ENCODE measurements around the gene STK32B. TPM values are rescaled to one million over a fixed set of nuclear protein-coding genes. Genes with fewer than 3 reads are reported as not detected.

The STK32B gene
- total RNA-seq, 1 donor from 2014 or later: not detected

GRCh38 chr4:5256421-5256820 is 205.1 kb downstream of the STK32B start:
- CTCF ChIA-PET: no interaction called here

DNA sequence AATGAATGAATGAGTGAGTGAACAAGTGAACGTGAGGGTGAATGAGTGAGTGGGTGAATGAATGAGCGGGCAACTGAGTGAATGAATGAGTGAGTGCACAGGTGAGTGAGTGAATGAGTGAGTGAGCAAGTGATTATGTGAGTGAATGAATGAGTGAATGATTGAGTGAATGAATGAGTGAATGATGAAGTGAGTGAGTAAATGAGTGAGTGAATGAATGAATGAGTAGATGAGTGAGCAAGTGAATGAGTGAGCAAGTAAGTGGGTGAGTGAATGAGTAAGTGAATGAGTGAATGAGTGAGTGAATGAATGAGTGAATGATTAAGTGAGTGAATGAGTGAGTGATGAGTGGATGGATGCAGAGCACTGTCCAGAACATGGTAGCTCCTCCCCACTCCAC is 205.8 kb downstream of the STK32B start:
- Mint-ChIP-seq H3K27me3 (peaks cover 2% of the 10 kb centered on the region), H3K9me3 (no peaks in the 10 kb centered on the region), H3K4me3 (no peak overlapping the region), H3K36me3 (ENCODE audit: low read depth) (no peaks in the 10 kb centered on the region), H3K4me1 (no peaks in the 10 kb centered on the region), H3K27ac (no peak overlapping the region)
- ATAC-seq (ENCODE audit: low read depth) (no peak), DNase-seq (no peak)
- POLR2A ChIA-PET: no interaction called here
- CTCF ChIA-PET: no interaction called here
- TF ChIP-seq, protein P1, sequence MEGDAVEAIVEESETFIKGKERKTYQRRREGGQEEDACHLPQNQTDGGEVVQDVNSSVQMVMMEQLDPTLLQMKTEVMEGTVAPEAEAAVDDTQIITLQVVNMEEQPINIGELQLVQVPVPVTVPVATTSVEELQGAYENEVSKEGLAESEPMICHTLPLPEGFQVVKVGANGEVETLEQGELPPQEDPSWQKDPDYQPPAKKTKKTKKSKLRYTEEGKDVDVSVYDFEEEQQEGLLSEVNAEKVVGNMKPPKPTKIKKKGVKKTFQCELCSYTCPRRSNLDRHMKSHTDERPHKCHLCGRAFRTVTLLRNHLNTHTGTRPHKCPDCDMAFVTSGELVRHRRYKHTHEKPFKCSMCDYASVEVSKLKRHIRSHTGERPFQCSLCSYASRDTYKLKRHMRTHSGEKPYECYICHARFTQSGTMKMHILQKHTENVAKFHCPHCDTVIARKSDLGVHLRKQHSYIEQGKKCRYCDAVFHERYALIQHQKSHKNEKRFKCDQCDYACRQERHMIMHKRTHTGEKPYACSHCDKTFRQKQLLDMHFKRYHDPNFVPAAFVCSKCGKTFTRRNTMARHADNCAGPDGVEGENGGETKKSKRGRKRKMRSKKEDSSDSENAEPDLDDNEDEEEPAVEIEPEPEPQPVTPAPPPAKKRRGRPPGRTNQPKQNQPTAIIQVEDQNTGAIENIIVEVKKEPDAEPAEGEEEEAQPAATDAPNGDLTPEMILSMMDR (IDR thresholded peaks at IDR 0.05): no peak
- intact Hi-C loops (cut with micrococcal nuclease): no loop called here

More at GRCh38 chr4:5256421-5256820, 205.1 kb downstream of the STK32B start:
- H3K36me3 Mint-ChIP-seq (ENCODE audit: low read depth): no peaks in the 10 kb centered on the region
- peaks cover 2% of the 10 kb centered on the region for H3K27me3 Mint-ChIP-seq
- intact Hi-C loops (cut with micrococcal nuclease): no loop called here
- H3K4me1 Mint-ChIP-seq: no peaks in the 10 kb centered on the region
- ATAC-seq (ENCODE audit: low read depth): no peak
- no peaks in the 10 kb centered on the region for H3K9me3 Mint-ChIP-seq
- TF ChIP-seq, protein P1 (IDR thresholded peaks at IDR 0.05): no peak
- DNase-seq: no peak
- H3K27ac Mint-ChIP-seq: no peak overlapping the region
- POLR2A ChIA-PET: no interaction called here
- no peak overlapping the region for H3K4me3 Mint-ChIP-seq

DNA sequence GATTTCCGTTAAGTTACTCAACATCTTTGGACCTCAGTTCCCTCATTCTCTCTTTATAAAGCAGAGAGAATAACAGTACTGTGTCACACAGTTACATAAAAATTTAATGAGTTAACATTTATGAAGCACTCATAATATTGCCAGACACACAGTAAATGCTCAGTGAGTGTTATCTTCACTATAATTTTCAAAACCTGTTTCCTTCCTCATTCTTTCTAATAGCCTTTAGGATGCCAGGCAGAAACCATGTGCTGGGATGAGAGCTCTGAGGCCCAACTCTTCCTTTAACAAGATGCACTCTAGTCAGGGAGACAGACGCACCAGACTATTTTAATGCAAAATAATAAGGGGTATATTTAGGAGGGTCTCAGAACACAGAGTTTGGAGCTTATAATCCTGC is 208.2 kb downstream of the STK32B start:
- Mint-ChIP-seq H3K4me3 (no peak overlapping the region), H3K36me3 (ENCODE audit: low read depth) (no peaks in the 10 kb centered on the region), H3K4me1 (no peaks in the 10 kb centered on the region), H3K9me3 (no peaks in the 10 kb centered on the region), H3K27me3 (no peaks in the 10 kb centered on the region), H3K27ac (no peak overlapping the region)
- ChIA-PET POLR2A (no interaction called here), CTCF (no interaction called here)
- ATAC-seq (ENCODE audit: low read depth) (no peak), DNase-seq (no peak)
- TF ChIP-seq, protein P1 (IDR thresholded peaks at IDR 0.05): no peak
- intact Hi-C loops (cut with micrococcal nuclease): no loop called here

DNA sequence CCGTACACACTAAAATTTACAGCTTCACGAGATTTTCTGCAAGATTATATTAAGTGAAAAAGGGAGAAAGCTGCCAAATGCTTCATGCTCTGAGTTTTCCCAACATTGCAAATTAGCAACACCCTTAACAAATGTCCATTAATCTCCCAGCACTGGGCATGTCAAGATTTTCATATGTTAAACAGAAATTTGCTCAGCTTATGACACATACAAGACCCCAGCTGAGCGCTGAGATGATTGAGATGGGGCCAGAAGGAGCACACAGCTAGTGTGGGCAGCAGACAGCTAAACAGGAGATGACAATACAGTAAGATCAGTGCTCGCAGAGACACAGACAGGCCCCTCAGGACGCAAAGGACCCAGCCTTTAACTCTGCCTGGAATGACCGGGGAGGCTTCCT is 208.8 kb downstream of the STK32B start:
- no peak for ATAC-seq (ENCODE audit: low read depth)
- TF ChIP-seq, protein P1 (IDR thresholded peaks at IDR 0.05): no peak
- no peaks in the 10 kb centered on the region for H3K27me3 Mint-ChIP-seq

DNA sequence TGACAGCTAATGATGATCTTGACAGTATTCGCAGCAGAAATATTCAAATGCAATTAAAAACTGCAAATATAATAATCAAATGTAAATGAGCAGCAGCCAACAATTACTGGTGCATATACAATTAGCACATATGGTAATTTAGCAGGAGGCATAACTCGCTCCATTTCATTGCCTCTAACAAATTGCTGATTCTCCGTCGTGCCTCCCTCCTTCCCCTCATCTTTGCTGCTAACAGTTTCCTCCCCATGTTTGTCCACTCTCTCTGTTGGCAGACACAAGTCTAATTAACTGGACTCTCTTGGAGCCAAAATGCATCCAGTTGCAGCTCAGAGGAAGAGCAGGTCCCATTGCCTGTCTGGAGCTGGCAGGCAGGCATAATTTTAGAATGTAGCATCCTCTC is 210.6 kb downstream of the STK32B start:
- ATAC-seq (ENCODE audit: low read depth) (no peak), DNase-seq (no peak)
- Mint-ChIP-seq H3K4me3 (no peak overlapping the region), H3K4me1 (no peaks in the 10 kb centered on the region), H3K36me3 (ENCODE audit: low read depth) (no peaks in the 10 kb centered on the region), H3K9me3 (no peaks in the 10 kb centered on the region), H3K27ac (no peak overlapping the region), H3K27me3 (no peaks in the 10 kb centered on the region)
- TF ChIP-seq, protein P1 (IDR thresholded peaks at IDR 0.05): no peak
- intact Hi-C loops (cut with micrococcal nuclease): no loop called here
- CTCF ChIA-PET: no interaction called here
- POLR2A ChIA-PET: no interaction called here

More for the DNA sequence above, 208.8 kb downstream of the STK32B start:
- H3K9me3 Mint-ChIP-seq: no peaks in the 10 kb centered on the region
- no peak overlapping the region for H3K27ac Mint-ChIP-seq
- ChIA-PET CTCF (no interaction called here), POLR2A (no interaction called here)
- no peaks in the 10 kb centered on the region for H3K4me1 Mint-ChIP-seq
- H3K36me3 Mint-ChIP-seq (ENCODE audit: low read depth): no peaks in the 10 kb centered on the region
- H3K4me3 Mint-ChIP-seq: no peak overlapping the region
- intact Hi-C loops (cut with micrococcal nuclease): no loop called here
- DNase-seq: no peak

Measured in activated B cell treated with CpG ODN at 0.5 μM for 24 hours (primary cell).